ENCODE data around the gene OGDH.

The OGDH gene

DNA sequence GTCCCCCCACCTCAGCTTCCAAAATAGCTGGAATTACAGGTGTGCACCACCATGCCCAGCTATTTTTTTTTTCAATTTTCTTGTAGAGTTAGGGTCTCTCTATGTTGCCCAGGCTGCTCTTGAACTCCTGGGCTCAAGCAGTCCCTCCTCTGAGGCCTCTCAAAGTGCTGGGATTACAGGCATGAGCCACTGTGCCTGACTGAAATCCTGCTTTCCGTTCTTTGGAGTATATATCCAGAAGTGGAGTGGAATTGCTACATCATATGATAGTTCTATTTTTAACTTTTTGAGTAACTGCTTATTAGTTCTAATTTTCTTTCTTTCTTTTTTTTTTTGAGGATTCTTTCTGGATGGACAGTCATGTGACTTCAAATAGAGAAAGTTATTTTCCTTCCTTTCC is 79.3 kb downstream of the OGDH start:
- TF ChIP-seq TAF1 (IDR thresholded peaks at IDR 0.05; ENCODE audit: borderline replicate concordance, insufficient read depth, low read length) (no peak), SIN3A (IDR thresholded peaks at IDR 0.05; ENCODE audit: borderline replicate concordance, insufficient read depth, low read length) (no peak), POLR2AphosphoS5 (IDR thresholded peaks at IDR 0.05; ENCODE audit: low read depth, low read length) (no peak), FOXP2 (optimal IDR thresholded peaks at IDR 0.05; ENCODE audit: borderline replicate concordance, extremely low read depth, extremely low read length, insufficient read depth) (no peak)
- TF ChIP-seq, protein P1, sequence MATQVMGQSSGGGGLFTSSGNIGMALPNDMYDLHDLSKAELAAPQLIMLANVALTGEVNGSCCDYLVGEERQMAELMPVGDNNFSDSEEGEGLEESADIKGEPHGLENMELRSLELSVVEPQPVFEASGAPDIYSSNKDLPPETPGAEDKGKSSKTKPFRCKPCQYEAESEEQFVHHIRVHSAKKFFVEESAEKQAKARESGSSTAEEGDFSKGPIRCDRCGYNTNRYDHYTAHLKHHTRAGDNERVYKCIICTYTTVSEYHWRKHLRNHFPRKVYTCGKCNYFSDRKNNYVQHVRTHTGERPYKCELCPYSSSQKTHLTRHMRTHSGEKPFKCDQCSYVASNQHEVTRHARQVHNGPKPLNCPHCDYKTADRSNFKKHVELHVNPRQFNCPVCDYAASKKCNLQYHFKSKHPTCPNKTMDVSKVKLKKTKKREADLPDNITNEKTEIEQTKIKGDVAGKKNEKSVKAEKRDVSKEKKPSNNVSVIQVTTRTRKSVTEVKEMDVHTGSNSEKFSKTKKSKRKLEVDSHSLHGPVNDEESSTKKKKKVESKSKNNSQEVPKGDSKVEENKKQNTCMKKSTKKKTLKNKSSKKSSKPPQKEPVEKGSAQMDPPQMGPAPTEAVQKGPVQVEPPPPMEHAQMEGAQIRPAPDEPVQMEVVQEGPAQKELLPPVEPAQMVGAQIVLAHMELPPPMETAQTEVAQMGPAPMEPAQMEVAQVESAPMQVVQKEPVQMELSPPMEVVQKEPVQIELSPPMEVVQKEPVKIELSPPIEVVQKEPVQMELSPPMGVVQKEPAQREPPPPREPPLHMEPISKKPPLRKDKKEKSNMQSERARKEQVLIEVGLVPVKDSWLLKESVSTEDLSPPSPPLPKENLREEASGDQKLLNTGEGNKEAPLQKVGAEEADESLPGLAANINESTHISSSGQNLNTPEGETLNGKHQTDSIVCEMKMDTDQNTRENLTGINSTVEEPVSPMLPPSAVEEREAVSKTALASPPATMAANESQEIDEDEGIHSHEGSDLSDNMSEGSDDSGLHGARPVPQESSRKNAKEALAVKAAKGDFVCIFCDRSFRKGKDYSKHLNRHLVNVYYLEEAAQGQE (IDR thresholded peaks at IDR 0.05; ENCODE audit: insufficient read depth in 1 of 2, low read depth in 2 of 2, low read length in 2 of 2), result no peak

DNA sequence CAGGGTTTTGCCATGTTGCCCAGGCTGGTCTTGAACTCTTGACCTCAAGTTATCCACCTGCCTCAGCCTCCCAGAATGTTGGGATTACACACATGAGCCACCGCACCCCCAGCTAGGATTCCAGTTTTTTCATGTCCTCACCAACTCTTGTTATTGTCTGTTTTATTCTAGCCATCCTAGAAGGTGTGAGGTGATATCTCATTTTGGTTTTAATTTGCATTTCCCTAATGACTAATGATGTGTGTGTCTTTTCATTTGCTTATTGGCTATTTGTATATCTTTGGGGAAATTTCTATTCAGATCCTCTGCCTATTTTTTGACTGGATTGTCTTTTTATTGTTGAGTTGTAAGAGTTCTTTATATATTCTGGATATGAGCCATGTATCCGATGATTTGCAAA is 83.0 kb downstream of the OGDH start:
- TF ChIP-seq TAF1 (IDR thresholded peaks at IDR 0.05; ENCODE audit: borderline replicate concordance, insufficient read depth, low read length) (no peak), POLR2AphosphoS5 (IDR thresholded peaks at IDR 0.05; ENCODE audit: low read depth, low read length) (no peak), SIN3A (IDR thresholded peaks at IDR 0.05; ENCODE audit: borderline replicate concordance, insufficient read depth, low read length) (no peak), FOXP2 (optimal IDR thresholded peaks at IDR 0.05; ENCODE audit: borderline replicate concordance, extremely low read depth, extremely low read length, insufficient read depth) (no peak)
- TF ChIP-seq, protein P1 (IDR thresholded peaks at IDR 0.05; ENCODE audit: insufficient read depth in 1 of 2, low read depth in 2 of 2, low read length in 2 of 2), result no peak

DNA sequence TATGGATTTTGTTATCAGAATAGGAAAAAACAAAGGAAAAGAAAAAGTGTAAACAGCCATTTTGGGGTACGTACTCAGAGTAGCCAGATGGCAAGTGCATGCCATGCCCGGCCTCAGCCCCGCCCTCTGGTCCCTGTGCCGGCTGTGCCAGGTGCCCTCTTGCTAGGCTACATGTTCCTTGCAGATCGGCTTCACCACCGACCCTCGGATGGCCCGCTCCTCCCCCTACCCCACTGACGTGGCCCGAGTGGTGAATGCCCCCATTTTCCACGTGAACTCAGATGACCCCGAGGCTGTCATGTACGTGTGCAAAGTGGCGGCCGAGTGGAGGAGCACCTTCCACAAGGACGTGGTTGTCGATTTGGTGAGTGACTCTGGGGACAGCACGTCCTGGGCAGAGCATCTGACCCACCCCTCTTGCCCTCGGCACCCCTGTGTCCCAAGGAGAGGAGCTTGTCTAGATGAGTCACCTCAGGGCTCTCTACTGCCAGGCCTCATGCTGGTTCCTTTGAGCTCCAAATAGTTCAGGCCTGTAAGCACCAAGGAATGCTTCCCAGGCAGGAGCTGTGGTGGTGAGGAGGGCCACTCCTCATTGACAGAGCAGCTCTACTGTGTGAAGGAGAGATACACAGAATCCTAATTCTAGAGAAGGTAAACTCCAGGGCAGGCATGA is 87.3 kb downstream of the OGDH start:
- no peak for TF ChIP-seq TAF1 (IDR thresholded peaks at IDR 0.05; ENCODE audit: borderline replicate concordance, insufficient read depth, low read length)
- TF ChIP-seq, protein P1 (IDR thresholded peaks at IDR 0.05; ENCODE audit: insufficient read depth in 1 of 2, low read depth in 2 of 2, low read length in 2 of 2), result no peak
- no peak for TF ChIP-seq FOXP2 (optimal IDR thresholded peaks at IDR 0.05; ENCODE audit: borderline replicate concordance, extremely low read depth, extremely low read length, insufficient read depth)
- no peak for TF ChIP-seq SIN3A (IDR thresholded peaks at IDR 0.05; ENCODE audit: borderline replicate concordance, insufficient read depth, low read length)
- TF ChIP-seq POLR2AphosphoS5 (IDR thresholded peaks at IDR 0.05; ENCODE audit: low read depth, low read length), result no peak

DNA sequence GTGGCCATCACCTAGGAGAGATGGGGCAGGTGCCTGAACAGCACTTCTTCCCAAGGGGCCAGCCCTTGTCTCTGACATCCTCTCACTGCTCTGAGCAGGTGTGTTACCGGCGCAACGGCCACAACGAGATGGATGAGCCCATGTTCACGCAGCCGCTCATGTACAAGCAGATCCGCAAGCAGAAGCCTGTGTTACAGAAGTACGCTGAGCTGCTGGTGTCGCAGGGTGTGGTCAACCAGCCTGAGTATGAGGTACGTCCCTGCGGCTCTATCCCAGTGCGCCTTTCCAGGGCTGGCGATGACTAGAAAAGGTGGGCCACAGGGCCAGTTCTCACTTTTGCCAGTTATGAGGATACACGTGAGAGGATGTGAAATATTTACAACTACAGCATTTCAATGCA is 87.9 kb downstream of the OGDH start:
- TF ChIP-seq TAF1 (IDR thresholded peaks at IDR 0.05; ENCODE audit: borderline replicate concordance, insufficient read depth, low read length), result no peak

DNA sequence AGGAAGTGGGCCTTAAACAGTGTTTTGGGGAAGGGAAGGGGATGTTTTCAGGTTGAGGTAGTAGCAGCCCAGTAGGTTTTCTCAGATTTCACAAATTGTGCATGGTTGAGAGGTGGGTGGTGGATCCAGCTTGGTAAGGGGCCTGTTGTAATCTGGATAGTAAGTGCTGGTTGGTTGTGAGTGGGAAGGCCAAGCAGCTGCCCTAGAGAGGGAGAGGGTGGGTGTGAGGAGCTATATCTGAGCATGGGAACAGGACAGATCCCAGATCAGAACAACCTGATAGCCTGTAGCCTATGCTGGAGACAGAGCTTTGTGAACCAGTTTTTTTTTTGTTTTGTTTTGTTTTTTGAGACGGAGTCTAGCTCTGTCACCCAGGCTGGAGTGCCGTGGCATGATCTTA is 88.3 kb downstream of the OGDH start:
- TF ChIP-seq TAF1 (IDR thresholded peaks at IDR 0.05; ENCODE audit: borderline replicate concordance, insufficient read depth, low read length) (no peak), FOXP2 (optimal IDR thresholded peaks at IDR 0.05; ENCODE audit: borderline replicate concordance, extremely low read depth, extremely low read length, insufficient read depth) (no peak), POLR2AphosphoS5 (IDR thresholded peaks at IDR 0.05; ENCODE audit: low read depth, low read length) (no peak), SIN3A (IDR thresholded peaks at IDR 0.05; ENCODE audit: borderline replicate concordance, insufficient read depth, low read length) (no peak)
- TF ChIP-seq, protein P1 (IDR thresholded peaks at IDR 0.05; ENCODE audit: insufficient read depth in 1 of 2, low read depth in 2 of 2, low read length in 2 of 2), result no peak

Data from PFSK-1 (cell line).